ENCODE measurements around the gene IPO8. TPM values are rescaled to one million over a fixed set of nuclear protein-coding genes. Genes with fewer than 3 reads are reported as not detected.

The IPO8 gene
- total RNA-seq, 2 donors from 2014 or later: 15.8 to 45.4 TPM

DNA sequence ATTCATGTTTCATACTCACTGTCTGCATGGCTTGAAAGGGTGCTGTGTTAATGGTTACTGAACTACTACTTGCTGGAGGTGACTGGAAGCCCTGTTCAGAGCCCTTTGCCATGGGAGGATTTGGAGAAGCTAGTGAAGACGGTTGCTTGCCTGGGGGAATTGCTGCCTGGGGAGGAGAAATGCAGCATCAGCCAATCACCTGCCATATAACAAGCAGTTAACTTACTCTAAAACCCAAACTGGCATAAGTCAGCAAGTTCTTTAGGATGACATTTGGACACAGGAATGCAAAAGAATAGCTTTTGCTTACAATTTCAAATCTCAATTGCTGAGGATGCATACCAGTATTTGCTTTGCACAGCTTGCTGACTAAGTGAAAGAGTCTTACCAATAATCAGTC lies 23.4 kb upstream of the IPO8 start:
- Histone ChIP-seq H3K36me3 (replicated peaks in 1 of 2; ENCODE audit: insufficient read depth in 1 of 2, low read depth in 2 of 2) (peaks cover 0 to 6% of the 10 kb centered on the region in 2 donors), H3K9me3 (no peaks in the 10 kb centered on the region), H3K27me3 (no peaks in the 10 kb centered on the region), H3K27ac (no peak overlapping the region), H3K4me1 (no peaks in the 10 kb centered on the region), H3K4me3 (no peak overlapping the region)
- no peak for ATAC-seq
- TF ChIP-seq, protein P1, sequence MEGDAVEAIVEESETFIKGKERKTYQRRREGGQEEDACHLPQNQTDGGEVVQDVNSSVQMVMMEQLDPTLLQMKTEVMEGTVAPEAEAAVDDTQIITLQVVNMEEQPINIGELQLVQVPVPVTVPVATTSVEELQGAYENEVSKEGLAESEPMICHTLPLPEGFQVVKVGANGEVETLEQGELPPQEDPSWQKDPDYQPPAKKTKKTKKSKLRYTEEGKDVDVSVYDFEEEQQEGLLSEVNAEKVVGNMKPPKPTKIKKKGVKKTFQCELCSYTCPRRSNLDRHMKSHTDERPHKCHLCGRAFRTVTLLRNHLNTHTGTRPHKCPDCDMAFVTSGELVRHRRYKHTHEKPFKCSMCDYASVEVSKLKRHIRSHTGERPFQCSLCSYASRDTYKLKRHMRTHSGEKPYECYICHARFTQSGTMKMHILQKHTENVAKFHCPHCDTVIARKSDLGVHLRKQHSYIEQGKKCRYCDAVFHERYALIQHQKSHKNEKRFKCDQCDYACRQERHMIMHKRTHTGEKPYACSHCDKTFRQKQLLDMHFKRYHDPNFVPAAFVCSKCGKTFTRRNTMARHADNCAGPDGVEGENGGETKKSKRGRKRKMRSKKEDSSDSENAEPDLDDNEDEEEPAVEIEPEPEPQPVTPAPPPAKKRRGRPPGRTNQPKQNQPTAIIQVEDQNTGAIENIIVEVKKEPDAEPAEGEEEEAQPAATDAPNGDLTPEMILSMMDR (IDR thresholded peaks at IDR 0.05): no peak
- no peak for DNase-seq
- intact Hi-C loops (cut with DNase I): no loop called here
- WGBS, 2 donors: 75 to 100% methylated on average over 1 of the region's 1 CpG

- H3K36me3 ChIP-seq (replicated peaks in 1 of 2; ENCODE audit: insufficient read depth in 1 of 2, low read depth in 2 of 2): peaks cover 0 to 4% of the 10 kb centered on the region in 2 donors
- no peaks in the 10 kb centered on the region for H3K4me1 ChIP-seq
- H3K27ac ChIP-seq: no peak overlapping the region
- ATAC-seq (no peak), DNase-seq (no peak)
- intact Hi-C loops (cut with DNase I): no loop called here
- H3K4me3 ChIP-seq: no peak overlapping the region
- WGBS, 2 donors: 85 to 88% methylated on average over 10 of the region's 10 CpGs
- no peak for TF ChIP-seq POLR2A (IDR thresholded peaks at IDR 0.05)
- TF ChIP-seq, protein P1 (IDR thresholded peaks at IDR 0.05): no peak
- H3K9me3 ChIP-seq: no peaks in the 10 kb centered on the region
- H3K27me3 ChIP-seq: no peaks in the 10 kb centered on the region
Measured at GRCh38 chr12:30707613-30708342, 12.1 kb upstream of the IPO8 start.

- TF ChIP-seq POLR2A (IDR thresholded peaks at IDR 0.05): no peak
- TF ChIP-seq, protein P1 (IDR thresholded peaks at IDR 0.05): no peak
- Histone ChIP-seq H3K27ac (no peak overlapping the region), H3K9me3 (no peaks in the 10 kb centered on the region), H3K27me3 (no peaks in the 10 kb centered on the region), H3K36me3 (replicated peaks in 1 of 2; ENCODE audit: insufficient read depth in 1 of 2, low read depth in 2 of 2) (peaks cover 0 to 4% of the 10 kb centered on the region in 2 donors), H3K4me1 (no peaks in the 10 kb centered on the region), H3K4me3 (no peak overlapping the region)
- 91 to 95% methylated on average over 2 of the region's 2 CpGs for WGBS, 2 donors
- intact Hi-C loops (cut with DNase I): no loop called here
- ATAC-seq (no peak), DNase-seq (no peak)
Measured at GRCh38 chr12:30706476-30706875, 10.8 kb upstream of the IPO8 start.

DNA sequence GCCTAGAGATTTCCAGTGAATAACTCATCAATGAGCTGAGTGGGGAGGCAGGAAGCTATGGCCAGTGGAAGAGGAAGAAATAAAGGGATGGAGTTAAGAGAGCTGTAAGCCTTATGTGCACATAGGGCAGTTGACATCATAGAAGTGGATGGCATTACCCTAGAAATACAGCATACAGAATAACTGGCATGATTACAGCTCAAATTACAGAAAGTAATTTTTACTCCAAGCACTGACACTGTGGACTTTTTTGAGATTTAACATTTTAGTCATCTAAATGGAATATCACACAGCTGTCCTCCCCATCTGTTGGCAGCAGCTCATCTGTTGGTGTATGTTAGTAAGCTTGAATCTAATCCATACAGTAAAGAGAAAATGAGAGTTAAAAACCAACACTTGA lies 5.4 kb upstream of the IPO8 start:
- Histone ChIP-seq H3K4me1 (peaks cover 5% of the 10 kb centered on the region), H3K27me3 (no peaks in the 10 kb centered on the region), H3K36me3 (replicated peaks in 1 of 2; ENCODE audit: insufficient read depth in 1 of 2, low read depth in 2 of 2) (no peaks in the 10 kb centered on the region), H3K4me3 (no peak overlapping the region), H3K9me3 (no peaks in the 10 kb centered on the region), H3K27ac (no peak overlapping the region)
- ATAC-seq: no peak
- TF ChIP-seq, protein P1 (IDR thresholded peaks at IDR 0.05): no peak
- no peak for TF ChIP-seq POLR2A (IDR thresholded peaks at IDR 0.05)
- intact Hi-C loops (cut with DNase I): no loop called here
- DNase-seq: no peak
